Transverse colon (tissue), 4 donors: ENCODE measurements around the gene NCOA1.

ENCODE experiments used
- EP300 ChIP-seq: sonication (generic); formaldehyde crosslinking; IDR thresholded peaks from one replicate; pipeline ENCODE4 v1.6.1; 2017; ENCODE audit warnings: antibody characterized with exemption, low read depth
- POLR2A ChIP-seq: fragments of 450-650 bp; IDR thresholded peaks from one replicate; pipeline ENCODE4 v1.6.1; 2016; ENCODE audit warnings: antibody characterized with exemption, mild to moderate bottlenecking, moderate library complexity
- POLR2AphosphoS5 ChIP-seq, 3 donors: sonication (generic); formaldehyde crosslinking; IDR thresholded peaks; one replicate each; pipeline ENCODE4 v1.6.1; 2016; ENCODE audit warnings: antibody characterized with exemption in 3 of 3
- TF ChIP-seq, protein P1 (sequence below), 5 experiments: fragments of 200-600 bp in 3 of 5; fragments of 450-650 bp in 2 of 5; sonication (generic) in 3 of 5; IDR thresholded peaks; 1 replicate in 2 of 5; 2 replicates in 3 of 5; pipeline ENCODE4 v1.5.1; 2016 to 2017; ENCODE audit warnings: antibody characterized with exemption in 5 of 5, inconsistent platforms in 3 of 5, mild to moderate bottlenecking in 2 of 5, moderate library complexity in 1 of 5

GRCh38 chr2:24623535-24623934, 132.5 kb downstream of the NCOA1 start:
- TF ChIP-seq, protein P1, sequence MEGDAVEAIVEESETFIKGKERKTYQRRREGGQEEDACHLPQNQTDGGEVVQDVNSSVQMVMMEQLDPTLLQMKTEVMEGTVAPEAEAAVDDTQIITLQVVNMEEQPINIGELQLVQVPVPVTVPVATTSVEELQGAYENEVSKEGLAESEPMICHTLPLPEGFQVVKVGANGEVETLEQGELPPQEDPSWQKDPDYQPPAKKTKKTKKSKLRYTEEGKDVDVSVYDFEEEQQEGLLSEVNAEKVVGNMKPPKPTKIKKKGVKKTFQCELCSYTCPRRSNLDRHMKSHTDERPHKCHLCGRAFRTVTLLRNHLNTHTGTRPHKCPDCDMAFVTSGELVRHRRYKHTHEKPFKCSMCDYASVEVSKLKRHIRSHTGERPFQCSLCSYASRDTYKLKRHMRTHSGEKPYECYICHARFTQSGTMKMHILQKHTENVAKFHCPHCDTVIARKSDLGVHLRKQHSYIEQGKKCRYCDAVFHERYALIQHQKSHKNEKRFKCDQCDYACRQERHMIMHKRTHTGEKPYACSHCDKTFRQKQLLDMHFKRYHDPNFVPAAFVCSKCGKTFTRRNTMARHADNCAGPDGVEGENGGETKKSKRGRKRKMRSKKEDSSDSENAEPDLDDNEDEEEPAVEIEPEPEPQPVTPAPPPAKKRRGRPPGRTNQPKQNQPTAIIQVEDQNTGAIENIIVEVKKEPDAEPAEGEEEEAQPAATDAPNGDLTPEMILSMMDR (IDR thresholded peaks at IDR 0.05), result no peak
- TF ChIP-seq POLR2A (no peak), POLR2AphosphoS5 (IDR thresholded peaks at IDR 0.05) (no peak), EP300 (no peak)
